Ovary (tissue), 3 donors: Measurements from ENCODE around the gene ZNF587B.
"Not testable (repeated sequence)": the region's sequence is repeated elsewhere in the genome, so short reads cannot be mapped to it uniquely, and the experiment has no call there.

Source experiments
- EP300 ChIP-seq: sonication (generic); formaldehyde crosslinking; IDR thresholded peaks from one replicate; pipeline ENCODE4 v1.6.1; 2017; ENCODE audit warnings: antibody characterized with exemption
- POLR2A ChIP-seq: fragments of 450-650 bp; IDR thresholded peaks from one replicate; pipeline ENCODE4 v1.6.1; 2017; ENCODE audit warnings: antibody characterized with exemption, mild to moderate bottlenecking, moderate library complexity
- TF ChIP-seq, protein P1 (sequence below), 3 donors: fragments of 450-650 bp in 2 of 3; fragments of 200-600 bp in 1 of 3; IDR thresholded peaks; one replicate each; pipeline versions ENCODE4 v1.5.1 to v1.8.0; 2016 to 2022; ENCODE audit warnings: antibody characterized with exemption in 3 of 3, mild to moderate bottlenecking in 1 of 3
- donor health status: DM: no; HTN: no; CAD: no.

DNA sequence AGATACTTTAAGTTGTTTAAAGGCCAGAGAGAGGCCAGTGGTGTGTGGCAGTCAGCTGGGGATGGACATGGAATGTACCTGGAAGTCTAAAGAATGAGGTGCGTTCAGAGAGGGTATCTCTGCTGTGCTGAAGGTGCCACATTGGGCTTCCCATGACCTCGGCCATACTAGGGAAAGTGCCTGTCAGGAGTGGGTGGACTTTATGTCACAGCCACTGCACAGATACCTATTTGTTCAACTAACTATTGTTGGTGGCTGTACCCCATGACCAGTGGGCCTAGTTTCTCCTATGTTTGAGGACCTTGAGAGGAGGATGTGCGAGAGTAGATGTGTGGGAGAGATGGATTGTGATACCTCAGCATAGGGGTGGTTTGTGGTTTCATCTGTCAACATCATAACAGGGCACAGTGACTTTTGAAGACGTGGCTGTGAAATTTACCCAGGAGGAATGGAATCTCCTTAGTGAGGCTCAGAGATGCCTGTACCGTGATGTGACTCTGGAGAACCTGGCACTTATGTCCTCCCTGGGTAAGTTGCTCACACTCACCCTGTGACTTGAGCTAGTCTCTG is 8.6 kb downstream of the ZNF587B start:
- TF ChIP-seq, protein P1, sequence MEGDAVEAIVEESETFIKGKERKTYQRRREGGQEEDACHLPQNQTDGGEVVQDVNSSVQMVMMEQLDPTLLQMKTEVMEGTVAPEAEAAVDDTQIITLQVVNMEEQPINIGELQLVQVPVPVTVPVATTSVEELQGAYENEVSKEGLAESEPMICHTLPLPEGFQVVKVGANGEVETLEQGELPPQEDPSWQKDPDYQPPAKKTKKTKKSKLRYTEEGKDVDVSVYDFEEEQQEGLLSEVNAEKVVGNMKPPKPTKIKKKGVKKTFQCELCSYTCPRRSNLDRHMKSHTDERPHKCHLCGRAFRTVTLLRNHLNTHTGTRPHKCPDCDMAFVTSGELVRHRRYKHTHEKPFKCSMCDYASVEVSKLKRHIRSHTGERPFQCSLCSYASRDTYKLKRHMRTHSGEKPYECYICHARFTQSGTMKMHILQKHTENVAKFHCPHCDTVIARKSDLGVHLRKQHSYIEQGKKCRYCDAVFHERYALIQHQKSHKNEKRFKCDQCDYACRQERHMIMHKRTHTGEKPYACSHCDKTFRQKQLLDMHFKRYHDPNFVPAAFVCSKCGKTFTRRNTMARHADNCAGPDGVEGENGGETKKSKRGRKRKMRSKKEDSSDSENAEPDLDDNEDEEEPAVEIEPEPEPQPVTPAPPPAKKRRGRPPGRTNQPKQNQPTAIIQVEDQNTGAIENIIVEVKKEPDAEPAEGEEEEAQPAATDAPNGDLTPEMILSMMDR (IDR thresholded peaks at IDR 0.05): not testable (repeated sequence)
- TF ChIP-seq POLR2A, EP300: not testable (repeated sequence)
